ENCODE data around the gene ARHGAP26.

The ARHGAP26 gene

DNA sequence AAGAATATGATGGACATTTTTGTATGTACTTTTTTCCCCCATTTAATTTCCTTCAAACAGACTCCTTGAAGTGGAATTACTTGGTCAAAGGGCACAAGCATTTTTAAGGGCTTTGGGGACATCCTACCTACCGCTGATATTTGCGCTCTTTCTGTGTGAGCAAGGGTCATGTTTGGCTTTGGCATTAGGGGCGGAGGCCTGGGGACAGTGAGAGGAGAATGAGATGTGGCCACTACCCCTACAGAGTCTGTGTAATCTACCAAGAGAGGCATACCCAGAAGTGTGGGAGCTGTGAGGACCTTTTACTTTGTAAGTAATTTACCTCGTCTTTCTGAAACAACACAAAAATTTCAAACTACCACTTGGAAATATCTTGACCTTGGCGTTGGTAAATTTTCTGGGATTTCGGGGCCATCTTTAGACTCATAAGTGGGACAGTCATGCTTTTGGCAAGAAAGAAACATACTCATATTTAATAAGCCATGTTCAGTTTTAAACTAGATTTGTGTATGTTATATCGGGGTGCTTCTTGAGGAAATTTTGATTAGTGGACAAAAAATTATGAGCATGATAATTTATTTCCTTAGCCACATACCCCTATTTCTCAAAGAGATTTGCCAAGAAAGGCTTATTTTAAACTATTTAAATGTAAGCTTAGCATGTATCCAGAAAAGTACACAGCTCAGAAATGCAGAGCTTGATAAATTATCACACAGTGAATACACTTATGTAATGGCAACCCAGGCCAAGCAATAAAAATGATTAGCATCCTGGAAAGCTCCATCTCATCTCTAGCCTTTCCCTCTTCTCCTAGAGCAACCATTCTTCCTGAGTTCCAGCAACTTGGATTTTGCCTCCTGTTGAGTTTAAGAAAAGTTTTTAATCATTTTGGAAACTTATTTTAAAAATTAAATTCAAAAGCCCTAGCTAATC, 63.6 kb downstream of the ARHGAP26 start:
- no peak for DNase-seq

GRCh38 chr5:142834504-142834903, 64.3 kb downstream of the ARHGAP26 start:
- no peak for DNase-seq

- DNase-seq, result no peak
These were observed 65.4 kb downstream of the ARHGAP26 start for GRCh38 chr5:142835540-142835939.

GRCh38 chr5:142836048-142836447, 65.9 kb downstream of the ARHGAP26 start:
- DNase-seq, result no peak

DNA sequence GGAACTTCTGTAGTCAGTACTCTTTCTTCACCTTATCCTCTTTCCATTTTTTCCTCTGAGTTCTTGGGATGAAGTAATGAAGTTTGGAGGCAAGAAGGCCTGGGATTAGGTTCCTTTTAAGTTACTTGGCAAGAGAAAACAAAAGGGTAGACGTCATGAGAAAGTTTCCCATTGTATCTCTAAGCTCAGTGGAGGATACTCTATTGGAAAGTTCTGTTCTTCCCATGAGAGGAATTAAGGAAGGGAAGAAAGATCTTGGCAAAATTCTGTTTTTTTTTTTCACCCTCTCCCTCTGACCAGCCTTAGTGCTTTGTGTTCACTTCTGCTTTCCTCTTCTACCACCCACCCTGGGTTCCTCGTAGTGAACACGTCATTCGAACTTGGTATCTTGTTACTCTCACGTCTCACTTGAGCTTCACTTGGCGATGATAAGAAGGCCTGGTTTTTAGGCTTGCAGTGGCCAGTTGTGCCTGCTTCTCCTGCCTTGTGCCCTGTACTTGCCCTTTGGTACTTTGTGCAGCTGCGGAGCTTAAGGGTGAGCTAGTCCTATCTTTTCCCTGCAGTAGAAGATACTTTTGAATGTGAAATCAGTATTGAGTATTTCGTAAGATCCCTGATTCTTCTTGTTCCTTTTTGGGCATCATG, 67.0 kb downstream of the ARHGAP26 start:
- no peak for DNase-seq

DNA sequence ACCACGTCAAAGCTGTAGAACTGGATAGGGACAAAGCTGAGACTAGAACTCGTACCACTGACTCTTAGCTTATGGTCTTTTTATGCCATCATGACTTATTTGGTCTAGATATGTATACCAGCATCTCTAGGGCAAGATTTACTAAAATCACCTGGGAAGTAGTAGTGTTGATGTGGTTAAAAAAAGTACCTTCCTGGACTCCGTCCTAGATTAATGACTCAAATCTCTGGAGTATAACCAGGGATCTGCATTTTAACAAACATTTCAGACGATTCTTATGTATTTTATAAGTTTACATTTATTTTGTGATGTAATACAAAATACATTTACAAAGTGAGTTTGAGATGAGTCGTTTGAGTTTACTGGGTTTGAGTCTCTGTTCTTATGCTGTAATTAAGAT, 68.7 kb downstream of the ARHGAP26 start:
- DNase-seq, result no peak

DNA sequence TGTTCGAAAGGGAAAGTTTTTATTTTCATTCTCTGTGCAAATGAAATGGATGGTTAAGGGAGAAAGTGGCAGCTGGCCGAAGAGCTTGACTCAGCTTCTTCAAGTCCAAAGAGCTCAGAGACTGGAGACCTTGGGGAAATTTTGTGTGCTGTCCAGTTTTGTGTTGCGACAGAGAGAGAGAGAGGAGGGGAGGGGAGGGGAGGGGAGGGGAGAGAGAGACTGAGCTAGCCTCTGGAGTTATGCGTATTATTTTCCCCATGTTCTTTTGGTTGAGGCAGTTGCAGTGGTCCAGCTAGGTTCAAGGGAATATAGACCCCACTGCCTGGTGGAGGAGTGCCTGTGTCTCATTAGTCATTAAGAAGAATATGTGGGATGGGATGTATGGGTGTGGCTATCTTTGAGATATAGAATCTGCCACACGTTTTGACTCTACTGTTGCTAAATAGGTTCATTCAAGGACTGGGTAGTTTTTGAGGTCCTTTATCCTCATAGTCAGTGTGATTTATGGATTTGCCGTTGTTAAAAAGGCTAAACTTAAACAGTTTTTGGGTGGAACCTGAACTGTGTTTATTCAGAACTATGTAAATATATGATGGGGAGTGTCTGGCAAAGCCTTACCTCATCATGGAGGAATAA, 69.7 kb downstream of the ARHGAP26 start:
- no peak for DNase-seq

DNA sequence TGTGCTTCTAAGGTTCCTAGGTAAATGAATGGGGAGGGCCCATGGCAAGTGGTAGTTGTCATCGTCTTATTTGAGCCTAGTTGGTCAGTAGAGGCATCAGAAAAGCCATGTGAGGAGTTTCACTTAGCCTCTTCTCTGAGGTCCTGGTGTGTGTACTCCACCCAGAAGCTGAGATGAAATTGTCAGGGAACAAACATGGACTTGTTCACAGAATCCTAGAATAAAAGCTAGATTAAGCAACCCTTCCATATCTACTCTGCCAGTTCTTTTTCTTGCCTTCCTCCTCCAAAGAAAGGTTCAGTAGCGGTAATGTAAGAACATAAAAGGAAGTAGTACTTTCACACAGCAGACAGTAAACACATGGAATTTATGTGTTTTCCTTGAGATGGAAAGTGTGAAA, 70.4 kb downstream of the ARHGAP26 start:
- no peak for DNase-seq

DNA sequence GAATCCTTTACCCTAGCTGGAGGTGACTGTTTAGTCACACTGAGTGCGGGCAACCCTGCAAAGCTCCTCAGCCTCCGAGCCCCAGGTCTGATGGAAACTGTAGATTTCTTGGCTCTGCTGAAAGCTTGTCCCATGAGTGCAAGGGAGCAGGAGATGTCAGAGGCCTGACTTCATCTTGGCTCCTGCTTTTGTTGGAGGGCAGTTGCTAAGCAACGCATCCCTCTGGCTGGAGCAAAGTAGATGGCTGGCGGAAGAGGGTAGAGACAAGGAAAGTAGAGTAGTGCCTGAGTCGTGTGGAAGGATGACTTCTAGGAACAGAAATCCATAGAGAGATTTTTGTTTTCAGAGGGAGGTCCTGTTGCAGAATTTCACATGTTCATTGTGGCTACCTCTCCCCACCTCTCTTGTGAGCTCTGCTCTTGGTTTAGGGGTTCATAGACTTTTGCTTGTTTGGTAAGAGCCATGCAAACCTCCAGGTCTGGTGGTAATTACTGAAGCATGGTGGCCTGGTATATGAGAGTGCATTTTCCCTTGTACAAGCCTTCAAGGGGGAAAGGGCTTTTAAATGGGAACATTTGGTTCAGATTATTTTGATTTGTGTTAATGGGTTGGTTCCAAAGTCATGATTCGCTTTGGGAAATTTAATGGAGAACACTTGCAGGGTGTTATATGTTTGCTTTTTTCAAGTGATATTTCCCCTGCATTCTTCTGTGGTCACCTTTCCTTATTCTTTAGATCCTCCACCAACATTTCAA, 71.5 kb downstream of the ARHGAP26 start:
- no peak for DNase-seq

- no peak for DNase-seq
These were observed 73.1 kb downstream of the ARHGAP26 start for GRCh38 chr5:142842994-142843905.

DNA sequence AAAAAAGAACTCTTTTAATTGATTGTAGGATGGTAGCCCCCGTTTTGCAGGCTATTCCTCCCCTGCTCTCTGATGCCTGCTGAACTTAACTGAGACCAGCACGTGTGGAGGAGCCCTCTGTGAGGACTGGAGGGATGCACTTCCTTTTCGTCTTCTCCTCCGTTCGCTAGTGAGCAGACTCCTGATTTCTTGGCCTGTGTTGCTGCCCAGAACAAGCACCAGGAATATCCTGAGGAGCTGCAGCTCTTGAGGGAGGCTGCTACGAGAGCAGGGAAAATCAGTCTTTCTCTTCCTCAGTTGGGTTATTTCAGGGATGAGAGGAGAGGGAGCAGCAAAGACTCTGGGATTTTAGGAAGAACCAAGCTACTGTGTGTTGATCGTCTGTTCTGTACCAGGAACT, 74.7 kb downstream of the ARHGAP26 start:
- no peak for DNase-seq

DNA sequence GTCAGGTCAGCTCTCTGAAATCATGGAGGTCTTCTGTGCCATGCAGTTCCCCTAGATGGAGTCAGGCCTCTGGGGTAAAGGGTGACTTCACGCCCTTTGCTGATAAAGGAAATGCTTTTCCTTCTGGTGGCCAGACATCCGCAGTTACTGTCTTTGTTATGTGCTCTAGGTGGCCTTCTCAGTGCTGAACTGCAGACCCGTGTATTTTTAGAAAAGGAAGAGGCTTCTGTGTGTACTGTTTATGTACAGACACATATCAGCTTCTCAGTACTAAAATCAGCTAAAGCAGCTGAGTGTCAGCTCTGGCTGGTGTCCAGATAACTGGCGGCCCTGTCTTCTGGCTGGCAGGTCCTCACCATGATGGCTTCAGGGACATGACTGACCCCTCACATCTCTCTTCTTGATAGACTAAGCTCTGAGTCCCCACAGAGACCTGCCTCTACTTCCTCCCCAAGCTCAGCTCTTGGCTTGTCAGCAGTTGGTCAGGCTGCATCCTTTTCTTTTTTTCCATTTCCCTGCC, 75.3 kb downstream of the ARHGAP26 start:
- DNase-seq, result no peak

GRCh38 chr5:142845954-142846398, 75.8 kb downstream of the ARHGAP26 start:
- no peak for DNase-seq

DNA sequence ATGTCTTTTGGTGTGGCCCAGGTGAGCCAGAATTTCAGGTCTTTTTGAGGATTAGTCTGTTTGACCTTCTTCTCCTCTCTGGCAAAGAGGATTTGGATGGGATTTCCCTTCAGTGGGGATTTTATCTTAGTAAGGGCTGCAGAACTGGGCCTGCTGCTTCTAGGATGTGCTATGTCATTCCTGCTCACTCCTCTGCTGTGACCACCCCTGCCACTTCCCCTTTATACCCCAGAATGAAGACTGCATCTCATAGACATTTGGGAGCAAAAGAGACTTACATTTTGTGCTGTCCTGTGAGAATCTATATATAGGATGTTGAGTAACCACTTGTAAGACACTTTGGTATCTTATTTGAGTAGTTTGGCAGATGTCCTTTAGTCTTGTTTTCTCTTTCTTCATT, 76.2 kb downstream of the ARHGAP26 start:
- DNase-seq, result no peak

DNA sequence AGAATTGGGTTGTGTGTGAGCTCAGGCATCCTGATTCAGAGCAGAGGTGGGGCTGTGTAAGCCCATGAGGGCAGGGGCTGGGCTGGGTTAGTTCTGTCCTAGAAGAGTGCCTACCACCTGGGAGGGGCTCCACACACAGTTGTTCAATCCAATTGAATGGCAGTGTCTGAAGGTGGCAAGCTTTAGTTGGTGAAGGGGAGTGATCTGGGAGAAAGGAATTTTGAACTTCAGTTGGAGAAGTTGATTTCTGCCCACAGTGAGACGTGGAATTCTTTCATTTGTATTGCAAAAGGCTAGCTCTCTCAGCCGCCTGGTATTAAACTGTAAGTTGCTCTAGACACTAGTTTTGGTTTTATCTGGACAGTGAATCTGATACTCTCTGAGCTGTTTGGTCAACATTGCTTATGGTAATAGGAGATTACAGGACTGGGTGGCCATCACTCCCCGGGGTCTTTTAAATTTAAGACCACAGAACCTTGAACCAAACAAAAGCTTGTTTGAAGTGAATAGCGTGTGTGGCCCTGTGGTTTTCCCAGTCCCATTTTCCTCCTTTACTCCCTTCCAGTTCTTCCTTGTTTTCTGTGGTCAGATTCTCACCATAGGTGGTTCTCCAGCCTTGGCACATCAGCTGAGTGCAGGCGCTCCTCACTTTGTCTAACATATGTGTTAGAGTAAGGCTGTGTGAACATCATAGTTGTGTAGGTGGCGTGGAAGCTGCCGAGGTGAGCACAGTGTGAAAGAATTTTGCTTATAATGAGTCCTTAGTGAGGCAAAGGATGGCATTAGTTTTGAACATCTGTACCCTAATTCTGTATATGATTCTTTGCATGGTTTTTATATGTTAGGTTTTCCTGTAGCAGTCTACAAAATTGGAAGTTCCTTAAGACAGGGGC, 78.0 kb downstream of the ARHGAP26 start:
- DNase-seq, result no peak

DNA sequence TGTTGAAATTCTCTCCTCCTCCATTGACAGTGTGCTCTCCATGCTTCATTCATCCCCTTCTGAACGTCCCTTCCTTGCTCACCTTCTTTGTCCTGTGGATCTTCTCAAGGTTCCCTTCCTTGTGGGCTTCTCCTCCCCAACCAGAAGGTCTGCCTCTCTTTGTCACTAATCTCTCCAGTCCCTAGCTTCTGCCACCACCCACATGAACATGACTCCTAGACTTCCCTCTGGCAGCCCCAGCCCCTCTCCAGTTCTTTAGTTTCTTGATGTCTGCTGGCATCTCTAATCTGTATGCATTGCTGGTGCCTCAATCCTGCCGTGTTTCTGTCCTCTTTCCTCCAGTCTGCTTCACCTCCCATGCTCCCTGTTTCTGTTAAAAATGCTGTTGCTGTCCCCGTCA, 79.3 kb downstream of the ARHGAP26 start:
- DNase-seq, result no peak

- DNase-seq, result no peak
These were observed 79.7 kb downstream of the ARHGAP26 start for GRCh38 chr5:142849880-142850279.

DNA sequence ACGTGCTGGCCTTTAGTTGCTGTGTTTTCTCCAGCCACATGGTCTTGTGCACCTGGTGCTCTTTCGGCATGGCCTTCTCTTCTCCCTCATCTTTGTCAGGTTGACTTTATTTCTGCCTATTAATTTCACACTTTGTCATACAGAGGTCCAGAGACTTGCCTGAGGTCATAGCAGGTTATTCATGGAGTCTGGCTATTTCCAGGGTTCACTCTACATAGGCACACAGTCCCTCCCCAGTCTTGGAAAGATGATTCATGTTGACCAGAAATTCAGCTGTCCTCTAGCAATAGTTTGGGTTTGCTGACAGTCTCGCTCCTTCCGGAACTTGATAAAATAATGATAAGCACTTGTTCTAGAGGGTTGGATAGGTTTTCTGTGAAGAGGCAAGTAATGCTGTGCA, 81.6 kb downstream of the ARHGAP26 start:
- DNase-seq, result no peak

- DNase-seq, result no peak
These were observed 82.4 kb downstream of the ARHGAP26 start for GRCh38 chr5:142852416-142853198.

- DNase-seq, result no peak
These were observed 83.5 kb downstream of the ARHGAP26 start for GRCh38 chr5:142853682-142854081.
